Subcutaneous adipose tissue (tissue), 4 donors: Measurements from ENCODE around the gene NUB1. TPM values are rescaled to one million over a fixed set of nuclear protein-coding genes. Genes with fewer than 3 reads are reported as not detected.

ENCODE experiments used
- CTCF ChIP-seq: fragments of 450-650 bp; IDR thresholded peaks from one replicate; pipeline ENCODE4 v1.5.1; 2016; ENCODE audit warnings: low read depth, mild to moderate bottlenecking, control low read depth, antibody characterized with exemption, moderate library complexity
- total RNA-seq, 4 donors: library from RNA; depleted of rRNA; stranded (reverse); fragments of >200 nt; gene quantifications; one replicate each; pipeline ENCODE4 v1.1.0, GENCODE V29; 2016

NUB1 gene
- total RNA-seq, 4 donors from 2014 or later: 59.2 to 95.4 (median 66.1) TPM

- TF ChIP-seq CTCF: no peak
Observed at GRCh38 chr7:151395036-151395367, 53.4 kb downstream of the NUB1 start.

GRCh38 chr7:151396328-151396970, 54.8 kb downstream of the NUB1 start:
- no peak for TF ChIP-seq CTCF

- TF ChIP-seq CTCF: no peak
Observed at GRCh38 chr7:151397026-151397425, 55.4 kb downstream of the NUB1 start.

GRCh38 chr7:151398446-151399304, 57.1 kb downstream of the NUB1 start:
- TF ChIP-seq CTCF: no peak

- TF ChIP-seq CTCF: no peak
Observed at GRCh38 chr7:151399305-151399601, 57.6 kb downstream of the NUB1 start.

GRCh38 chr7:151399906-151400305, 58.3 kb downstream of the NUB1 start:
- TF ChIP-seq CTCF: no peak

GRCh38 chr7:151400626-151401315, 59.2 kb downstream of the NUB1 start:
- TF ChIP-seq CTCF: no peak
